Stimulated activated CD8-positive, alpha-beta memory T cell treated with anti-CD3 and anti-CD28 coated beads, Interleukin-4, amount 100 ng/mL, for 48 hours (primary cell): ENCODE results near the gene ABAT.
"Not testable (repeated sequence)": the region's sequence is repeated elsewhere in the genome, so short reads cannot be mapped to it uniquely, and the experiment has no call there.

Experiments
- DNase-seq: peaks from one replicate; pipeline ENCODE4 v3.0.0-alpha.2; 2020

ABAT gene

DNA sequence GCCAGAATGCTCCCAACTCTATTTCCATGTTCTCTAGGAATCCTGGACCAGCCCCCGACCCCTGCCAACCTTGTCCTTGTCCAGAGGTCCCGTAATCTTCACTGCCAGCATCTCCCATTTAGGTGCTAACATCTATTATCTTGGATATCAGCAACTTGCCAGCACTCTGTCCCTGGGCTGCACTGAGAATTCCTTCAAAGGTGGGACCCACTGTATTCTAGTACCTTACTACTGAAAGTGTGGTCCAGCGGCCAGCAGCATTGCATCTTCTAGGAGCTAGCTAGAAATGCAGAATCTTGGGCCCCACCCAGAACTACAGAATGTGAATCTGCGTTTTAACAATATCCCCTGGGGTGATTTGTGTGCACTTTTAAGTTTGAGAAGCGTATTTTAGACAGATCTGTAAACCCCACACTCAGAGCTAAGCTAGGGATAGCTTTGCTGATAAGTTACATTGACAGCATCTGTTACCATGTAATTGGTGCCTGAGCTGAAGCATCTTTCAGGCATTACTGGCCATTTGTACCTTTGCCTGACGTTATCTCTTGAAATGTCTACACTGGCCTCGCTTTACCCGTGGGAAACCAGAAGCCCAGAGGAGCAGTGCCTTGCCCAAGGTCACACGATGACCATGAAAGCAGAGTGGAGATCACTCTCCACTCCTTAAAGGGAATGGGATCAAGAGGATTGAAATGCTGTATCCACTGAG is 8.3 kb downstream of the ABAT start:
- no peak for DNase-seq

DNA sequence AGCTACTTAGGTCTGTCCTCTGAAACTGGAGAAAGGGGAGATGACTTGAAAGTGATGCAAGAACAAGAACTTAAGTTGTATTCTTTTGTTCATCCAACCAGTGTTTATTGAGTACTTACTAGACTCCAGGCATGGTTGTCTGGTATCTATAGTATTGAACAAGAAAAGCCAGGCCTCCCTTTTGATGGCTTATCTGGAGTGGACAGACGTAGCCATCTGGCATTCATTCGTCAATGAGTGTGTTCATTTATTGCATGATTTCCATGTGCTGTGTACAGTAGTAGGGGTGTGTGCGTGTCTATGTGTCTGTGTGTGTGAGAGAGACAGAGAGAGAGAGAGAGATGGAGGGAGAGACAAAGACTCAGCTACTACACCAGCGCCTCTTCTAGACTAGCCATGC is 9.2 kb downstream of the ABAT start:
- DNase-seq: no peak

DNA sequence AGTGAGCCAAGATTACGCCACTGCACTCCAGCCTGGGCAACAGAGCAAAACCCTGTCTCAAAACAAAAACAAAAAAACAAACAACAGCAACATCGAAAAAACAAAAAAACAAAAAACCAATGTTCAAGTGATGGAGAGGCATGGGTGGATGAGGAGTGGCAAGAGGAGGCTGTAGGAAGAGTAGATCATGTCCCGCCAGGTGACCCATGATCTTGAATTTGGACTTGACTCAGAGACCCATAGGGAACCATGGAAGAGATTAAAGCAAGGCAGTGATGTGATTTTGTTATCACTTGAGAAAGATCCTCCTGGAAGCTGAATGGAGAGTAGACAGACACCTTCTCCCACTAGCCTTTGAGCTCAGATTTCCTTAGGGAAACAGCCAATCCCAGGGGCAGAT is 11.2 kb downstream of the ABAT start:
- DNase-seq: no peak

DNA sequence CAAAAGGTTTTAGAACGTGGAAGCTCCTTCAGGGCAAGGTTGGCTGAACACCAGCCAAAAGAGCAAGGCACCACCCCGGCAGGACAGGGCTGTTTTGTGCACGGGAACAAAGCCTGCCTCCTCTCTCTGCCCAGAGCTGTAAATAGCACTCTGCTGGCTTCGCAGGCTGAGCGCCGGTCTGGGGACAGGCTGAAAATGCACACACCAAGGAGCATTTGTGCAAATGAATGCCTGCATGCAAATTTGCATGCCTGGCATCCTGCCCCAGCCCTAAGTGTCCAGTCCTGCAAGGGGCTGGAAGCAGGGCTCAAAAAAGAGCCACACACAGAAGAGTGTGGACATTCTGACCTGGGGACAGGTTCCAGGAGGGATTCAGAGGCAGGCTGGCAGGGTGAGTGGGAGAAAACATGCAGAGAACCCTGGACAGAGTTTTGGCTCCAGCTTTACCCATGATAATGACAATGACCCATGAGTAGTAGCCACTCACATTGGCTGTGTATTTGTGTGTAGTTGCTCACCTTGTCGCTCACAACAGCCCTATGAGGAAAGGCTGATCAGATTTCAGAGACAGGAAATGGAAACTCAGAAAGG is 11.7 kb downstream of the ABAT start:
- no peak for DNase-seq

DNA sequence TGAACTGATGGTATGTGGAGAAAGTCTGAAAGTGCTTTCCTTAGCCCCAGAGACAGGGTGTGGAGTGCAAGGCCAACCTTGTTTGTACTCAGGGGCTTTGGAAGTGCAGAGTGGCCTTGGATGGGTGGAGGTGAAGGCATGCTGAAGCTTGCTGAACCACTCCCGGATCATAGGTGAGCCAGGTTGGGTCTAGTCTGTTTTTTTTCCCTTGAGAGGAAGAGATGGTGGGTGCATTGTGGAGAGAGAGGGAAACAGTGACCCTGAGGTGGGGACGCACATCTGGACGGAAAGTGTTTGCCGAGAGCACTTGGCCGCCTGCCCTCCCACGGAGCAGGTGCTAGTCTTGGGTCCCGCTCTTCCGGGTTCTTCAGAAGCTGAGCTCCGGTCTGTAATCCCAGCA is 12.5 kb downstream of the ABAT start:
- no peak for DNase-seq

DNA sequence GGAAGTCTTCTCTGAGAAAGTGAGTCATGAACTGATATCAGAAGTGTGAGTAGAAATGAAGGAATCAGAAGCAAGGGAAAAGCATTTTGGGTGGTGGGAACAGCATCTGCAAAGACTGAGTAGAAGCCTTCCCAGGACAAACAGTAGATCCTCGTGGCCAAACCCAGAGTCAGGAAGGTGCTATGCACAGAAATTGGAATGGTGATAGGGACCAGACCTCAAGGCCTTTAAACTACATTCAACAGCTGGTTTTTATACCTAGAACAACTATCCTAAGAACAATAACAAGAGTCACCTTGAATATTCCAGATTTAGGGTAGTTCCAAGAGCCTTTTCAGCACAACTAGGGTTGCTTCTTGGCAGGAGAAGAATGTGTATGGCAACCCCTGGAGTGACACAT is 15.3 kb downstream of the ABAT start:
- no peak for DNase-seq

DNA sequence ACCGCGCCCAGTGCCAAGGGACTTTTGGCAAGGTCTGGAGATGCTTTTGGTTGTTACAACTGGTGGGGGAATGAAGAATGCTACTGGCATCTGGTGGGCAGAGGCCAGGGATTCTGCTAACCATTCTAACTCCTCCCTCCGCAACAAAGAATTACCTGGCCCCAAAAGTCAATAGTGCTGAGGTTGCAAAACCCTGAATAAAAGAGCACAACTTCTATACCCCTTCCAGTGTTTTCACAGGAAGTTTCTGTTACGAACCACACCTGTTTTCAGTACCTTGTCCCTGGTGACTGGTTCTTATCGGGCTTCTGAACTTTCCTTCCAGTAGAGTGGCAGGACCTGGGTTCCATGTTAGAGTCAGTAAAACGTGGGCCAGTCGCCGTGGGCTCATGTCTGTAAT is 17.3 kb downstream of the ABAT start:
- no peak for DNase-seq

DNA sequence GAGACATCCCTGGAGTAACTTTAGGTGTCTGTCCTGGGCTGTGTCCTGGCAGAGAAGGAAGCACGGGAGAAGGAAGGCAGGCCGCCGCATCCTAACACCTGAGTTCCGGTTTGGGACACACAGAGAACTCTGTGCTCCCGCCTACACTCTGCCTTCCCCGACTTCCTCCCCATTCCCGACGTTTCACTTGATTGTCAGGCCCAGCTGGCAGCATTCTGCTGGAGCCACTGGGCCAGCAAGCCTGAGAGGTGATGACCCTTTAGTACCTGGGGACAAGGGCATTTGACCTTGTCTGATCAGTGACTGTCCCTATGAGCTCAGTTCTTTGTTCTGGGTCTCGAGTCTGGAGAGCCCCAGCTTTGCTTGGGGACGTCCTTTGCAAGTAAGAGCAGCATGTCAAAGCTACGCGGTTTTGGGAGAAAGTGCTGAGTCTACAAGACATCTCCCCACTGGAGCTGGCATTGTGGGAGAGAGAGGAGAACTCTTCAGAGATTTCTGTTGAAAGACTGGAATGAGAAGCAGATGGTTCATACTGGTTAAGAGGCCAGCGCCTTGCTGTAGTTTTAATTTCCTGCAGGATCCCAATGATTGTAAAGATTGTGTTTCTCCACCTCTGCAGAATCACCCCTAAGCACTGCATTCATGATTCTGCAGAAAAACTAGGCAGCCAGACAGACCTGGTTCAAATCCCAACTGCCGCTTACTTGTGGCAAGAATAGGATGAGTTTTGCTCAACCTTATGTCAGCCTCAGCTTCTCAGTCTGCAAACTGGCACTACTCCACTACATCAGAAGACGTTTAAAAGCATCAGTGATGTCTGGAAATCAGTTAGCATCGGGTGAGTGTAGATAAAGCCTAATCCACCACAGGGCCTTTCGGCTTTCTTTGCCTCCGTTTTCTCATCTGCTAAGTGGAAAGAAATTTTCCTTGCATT is 20.6 kb downstream of the ABAT start:
- DNase-seq: no peak

DNA sequence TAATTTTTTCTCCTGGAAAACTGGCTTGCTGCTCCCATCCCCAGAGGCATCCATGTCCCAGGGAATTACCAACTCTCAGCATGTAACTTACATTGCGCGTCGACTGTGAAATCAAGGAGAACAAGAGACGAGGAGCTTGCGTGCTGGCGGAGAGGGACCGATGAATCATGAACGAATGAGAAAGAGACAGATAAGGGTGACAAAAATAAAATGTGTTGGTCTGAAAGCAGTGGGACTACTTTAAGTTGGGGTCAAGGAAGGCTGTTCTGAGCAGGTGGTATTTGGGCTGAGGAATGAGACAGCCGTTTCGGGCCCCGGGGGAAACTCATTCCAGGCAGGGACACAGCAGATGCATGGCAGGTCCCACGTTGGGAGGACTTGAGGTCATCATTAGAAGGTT is 22.5 kb downstream of the ABAT start:
- DNase-seq: no peak

DNA sequence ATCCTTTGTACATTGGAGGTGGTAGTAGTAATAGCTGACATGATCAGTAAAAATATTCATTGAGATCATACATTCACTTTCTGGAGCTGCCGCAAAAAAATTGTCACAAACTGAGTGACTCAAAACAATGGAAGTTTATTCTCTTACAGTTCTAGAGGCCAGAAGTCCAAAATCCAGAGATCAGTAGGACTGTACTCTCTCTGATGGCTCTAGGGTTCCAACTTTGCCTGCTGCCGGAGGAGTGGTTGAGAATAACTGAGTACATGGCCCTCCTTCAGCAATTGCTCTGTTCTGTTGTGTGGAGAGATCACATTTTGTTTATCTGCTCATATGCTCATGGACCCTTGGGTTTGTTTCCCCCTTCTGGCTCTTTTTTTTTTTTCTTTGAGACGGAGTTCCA is 23.5 kb downstream of the ABAT start:
- no peak for DNase-seq

DNA sequence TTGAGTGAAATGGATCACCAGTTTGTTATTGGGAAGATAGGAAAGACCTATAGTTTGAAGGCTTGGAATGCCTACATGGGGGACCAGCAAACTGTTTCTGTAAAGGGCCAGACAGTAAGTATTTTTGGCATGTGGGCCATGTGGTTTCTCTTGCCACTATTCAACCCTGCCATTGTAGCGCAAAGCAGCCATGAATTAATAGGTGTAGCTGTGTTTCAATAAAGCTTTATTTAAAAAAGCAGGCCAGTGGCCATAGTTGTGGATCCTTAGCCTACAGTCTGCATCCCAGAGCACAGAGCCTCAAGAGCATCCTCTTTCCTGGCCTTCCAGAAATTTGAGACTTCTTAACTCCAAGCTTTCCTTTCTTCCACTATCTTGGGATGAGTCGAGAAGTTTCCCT is 29.3 kb downstream of the ABAT start:
- DNase-seq: no peak

DNA sequence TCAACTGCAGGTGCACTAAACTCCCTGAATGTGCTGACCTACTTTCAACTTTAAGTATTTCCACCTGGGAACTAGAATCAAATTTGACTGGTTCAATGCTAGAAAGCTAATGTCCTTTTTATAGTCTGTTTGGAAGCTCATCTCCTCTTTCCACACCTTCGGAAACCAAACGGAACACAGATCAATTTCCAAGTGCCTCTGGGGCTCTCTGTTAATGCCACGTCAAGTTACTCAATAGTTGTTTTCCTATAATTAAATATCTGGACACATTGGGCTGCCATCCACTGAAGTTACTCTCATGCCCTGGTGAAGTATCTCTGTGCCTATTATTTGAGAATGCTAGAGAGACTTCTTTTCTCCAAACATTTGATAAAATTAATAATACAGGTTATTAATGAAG is 29.7 kb downstream of the ABAT start:
- DNase-seq: no peak

DNA sequence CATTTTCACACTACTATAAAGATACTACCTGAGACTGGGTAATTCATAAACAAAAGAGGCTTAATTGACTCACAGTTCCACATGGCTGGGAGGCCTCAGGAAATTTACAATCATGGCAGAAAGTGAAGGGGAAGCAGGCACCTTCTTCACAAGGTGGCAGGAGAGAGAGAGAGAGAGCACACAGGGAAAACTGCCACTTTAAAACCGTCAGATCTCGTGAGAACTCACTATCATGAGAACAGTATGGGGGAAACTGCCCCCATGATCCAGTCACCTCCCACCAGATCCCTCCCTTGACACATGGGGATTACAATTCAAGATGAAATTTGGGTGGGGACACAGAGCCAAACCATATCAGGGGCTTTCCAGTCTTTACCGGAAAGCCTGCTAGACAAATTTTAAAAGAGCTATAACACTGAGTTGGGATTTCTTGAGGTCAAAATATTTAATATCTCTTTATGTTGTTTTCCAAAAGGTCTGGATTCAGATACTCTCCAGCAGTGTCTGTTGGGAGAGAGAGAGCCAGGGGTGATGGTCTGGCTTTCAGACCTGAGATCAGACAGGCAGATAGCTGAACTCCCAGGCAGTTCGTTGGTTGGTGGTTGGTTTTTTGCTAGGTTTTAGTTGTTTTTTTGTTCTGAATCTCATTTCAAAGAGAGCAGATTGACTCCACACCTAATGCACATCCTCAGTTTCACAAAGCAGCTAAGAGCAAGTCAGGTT is 30.8 kb downstream of the ABAT start:
- DNase-seq: not testable (repeated sequence)

DNA sequence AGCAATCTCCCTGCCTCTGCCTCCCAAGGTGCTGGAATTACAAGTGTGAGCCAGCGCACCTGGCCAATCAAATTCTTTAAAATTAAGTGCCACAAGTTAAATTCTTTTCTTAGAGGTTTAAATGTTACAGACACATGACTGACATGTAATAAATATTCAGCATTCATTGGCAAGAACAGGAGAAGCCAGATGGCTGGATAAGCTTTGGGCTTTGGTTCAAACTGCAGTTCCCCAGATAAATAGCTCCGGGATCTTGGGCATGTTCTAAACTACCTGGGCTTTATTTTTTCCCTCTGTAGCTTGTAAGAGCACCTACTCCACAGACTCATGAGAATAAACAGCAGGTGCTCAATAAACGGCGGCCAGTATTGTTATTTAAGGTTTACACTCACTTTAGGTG is 34.1 kb downstream of the ABAT start:
- no peak for DNase-seq

DNA sequence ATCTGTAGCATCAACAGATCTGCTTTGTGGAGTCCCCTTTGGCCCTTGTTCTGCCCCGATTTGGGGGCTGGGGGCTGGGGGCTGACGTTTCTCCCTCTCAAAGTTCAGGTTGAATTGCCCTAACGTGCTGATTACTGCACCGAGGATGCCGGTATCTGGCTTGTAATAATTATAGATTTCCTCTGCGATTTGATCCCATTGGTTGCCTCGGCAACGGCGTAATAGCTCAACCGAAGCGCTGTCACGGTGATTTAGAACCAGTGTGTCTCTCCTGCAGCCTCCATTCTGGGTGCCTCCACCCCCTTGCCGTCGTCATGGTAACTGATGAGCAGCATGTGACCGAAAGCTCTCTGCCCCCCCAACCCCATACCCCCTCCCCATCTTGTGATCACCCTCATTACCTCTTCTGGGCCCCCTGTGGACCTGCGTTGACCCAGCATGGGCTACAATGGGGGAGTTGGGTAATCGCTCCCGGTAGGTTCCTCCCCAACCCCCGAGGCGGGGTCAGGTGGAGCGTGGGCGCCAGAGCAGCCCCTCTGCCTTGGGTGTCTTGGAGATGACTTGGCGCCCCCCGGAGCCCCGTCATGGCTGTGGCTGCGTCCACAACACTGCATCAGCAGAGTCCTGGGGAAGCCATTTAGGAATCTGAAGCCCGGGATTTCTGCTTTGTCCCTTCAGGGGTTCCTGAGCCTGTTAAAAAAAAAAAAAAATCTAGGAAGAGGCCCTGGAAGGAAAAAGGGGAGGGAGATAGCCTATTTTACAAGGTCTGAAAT is 38.4 kb downstream of the ABAT start:
- no peak for DNase-seq

DNA sequence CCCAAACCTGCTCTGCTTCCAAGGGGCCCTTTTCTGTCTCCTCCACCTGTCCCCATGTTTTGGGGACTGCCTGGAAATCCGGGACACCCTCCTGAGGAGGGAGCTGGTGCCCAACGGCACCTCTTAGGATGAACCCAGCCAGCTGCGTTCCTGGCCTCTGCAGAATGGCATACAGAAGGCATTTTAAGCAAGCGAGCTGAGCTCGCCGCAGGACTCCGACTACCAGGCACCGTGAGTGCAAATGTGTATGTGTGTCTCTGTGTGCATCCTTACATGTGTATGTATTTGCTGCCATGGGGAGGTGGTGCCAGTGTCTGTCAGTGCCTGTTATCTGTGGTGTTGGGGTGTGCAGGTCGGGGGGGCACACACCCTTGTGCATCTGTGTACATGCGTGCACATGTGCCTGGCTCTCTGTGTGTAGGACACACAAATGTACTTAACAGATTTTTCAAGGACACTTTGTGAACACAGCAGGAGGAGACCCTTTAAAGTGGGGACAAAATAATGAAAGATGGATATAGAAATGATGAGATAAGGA is 39.3 kb downstream of the ABAT start:
- no peak for DNase-seq

DNA sequence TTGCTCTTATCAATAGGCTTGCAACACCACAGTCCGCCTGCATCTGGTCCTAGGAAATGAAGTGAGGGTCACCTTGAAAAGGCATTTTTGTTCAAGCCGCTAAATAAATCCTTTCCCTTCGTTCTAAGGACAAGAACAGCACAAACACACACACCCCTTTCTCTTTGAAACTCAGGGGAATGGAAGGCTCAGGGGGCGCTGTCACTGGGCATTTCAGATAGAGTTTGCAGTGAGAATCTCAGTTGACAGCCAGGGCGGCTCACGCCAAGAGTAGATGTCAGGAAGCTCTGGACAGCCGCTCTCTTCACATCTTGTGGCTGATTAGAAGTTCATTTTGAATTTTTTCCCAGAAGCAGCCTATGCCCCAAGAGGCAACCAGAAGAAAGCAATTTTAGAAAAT is 39.8 kb downstream of the ABAT start:
- no peak for DNase-seq

DNA sequence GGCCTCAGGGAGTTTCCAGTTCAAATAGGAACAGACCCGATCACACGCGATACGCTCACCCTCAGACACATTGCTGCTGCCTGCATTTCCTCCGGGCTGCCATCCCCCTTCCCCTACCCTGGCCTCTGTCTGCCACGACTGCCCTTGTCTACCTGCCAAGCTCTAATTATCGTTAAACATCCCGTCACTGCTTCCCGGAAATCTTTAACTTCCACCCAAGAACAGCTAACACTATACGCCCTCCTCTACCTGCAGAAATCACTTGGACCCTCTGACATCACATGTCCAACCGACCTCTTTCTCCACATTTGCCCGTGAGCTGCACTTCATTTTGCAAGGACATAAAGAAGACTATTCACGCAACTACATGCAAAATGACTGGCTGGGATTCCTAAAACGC is 40.4 kb downstream of the ABAT start:
- DNase-seq: no peak

DNA sequence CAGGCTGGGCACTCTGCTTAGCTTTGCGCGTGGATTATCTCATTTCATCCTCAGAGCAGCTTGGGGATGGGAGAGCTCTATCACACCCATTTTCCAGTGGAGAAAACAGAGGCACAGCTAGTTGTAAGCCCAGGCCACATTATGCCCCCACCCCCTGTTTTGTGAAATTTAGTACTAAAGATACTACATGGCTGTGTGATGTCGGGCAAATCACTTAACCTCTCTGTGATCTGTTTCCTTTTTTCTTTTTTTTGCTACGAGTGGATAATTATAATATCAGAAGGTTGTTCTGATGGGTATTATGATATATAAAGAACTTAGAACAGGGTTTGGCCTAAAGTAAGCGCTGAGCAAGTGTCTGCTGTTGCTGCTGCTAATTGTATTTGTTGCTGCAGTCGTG is 41.6 kb downstream of the ABAT start:
- DNase-seq: no peak

DNA sequence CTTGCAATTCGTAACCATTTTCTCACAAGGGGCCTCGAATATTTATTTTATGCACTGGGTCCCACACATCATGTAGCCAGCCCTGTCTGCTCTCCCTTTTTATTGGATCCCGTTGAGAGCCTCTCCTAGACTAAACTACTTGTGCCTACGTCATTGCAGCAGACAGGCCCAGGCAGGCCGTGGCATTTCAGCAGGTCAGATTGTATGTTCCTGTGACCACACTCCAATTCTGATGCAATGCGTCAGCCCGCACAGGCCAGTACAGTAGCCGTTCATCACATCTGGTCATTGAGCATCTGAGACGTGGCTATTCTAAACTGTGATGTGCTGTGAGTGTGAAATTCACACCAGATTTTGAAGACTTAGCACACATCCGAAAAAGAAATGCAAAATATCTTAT is 42.2 kb downstream of the ABAT start:
- no peak for DNase-seq

DNA sequence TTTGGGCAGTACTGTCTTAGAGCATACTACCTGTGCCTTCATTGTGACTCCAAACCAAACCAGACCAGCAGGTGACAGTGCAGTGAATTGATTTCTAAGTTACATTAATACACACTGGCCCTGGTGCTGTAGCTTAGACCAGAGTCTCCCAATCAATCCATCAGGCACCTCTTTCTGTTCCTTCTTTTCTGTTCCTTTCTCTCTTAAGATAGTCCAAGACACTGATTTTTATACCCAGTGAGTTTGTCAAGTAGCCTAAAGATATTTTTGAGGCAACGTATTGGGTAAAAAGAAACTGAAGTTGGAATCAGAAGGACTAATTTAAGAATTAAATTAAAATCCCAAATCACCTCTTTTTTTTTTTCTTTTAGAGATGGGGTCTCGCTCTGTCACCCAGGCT is 43.1 kb downstream of the ABAT start:
- no peak for DNase-seq

DNA sequence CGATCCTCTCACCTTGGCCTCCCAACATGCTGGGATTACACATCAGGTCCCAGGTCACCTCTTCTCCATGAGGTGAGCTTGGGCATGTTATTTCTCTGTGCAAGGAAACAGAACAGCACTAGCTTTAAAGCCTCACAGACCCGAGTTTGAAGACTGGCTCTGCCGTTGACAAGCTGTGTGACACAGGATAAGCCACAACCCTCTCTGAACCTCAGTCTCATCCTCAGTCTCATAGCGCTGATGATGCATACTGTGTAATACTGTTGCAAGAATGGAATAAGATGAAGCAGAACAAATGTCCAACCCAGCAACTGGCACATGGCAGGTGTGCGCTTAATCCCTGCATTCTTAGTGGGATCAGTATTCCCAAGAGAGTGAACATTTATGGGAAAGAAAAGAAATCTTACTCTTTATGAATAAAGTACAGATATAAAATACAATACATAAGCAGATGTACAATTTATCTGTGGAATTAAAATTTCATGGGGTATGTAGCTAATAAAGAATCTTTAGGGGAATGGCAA is 43.5 kb downstream of the ABAT start:
- no peak for DNase-seq
